B cell (primary cell): Measurements from ENCODE around the gene ZNF281. TPM values are rescaled to one million over a fixed set of nuclear protein-coding genes. Genes with fewer than 3 reads are reported as not detected.

Experiments
- ATAC-seq: fragments of 200-7000 bp; cut with Tn5 transposase; one replicate; pipeline ENCODE4 v1.10.0; 2021; ENCODE audit warnings: low read depth, mild to moderate bottlenecking, moderate number of reproducible peaks, moderate library complexity
- CTCF ChIA-PET: fragments of 350-600 bp; sonication (Branson Sonifier 250); formaldehyde crosslinking; loops from one replicate; lab custom pipeline; 2021; ENCODE audit warnings: antibody characterized with exemption, inconsistent platforms; lab: Charles Lee
- POLR2A ChIA-PET: fragments of 350-600 bp; sonication (Branson Sonifier 250); formaldehyde crosslinking; loops from one replicate; lab custom pipeline; 2021; ENCODE audit warnings: antibody characterized with exemption; lab: Charles Lee
- DNase-seq: peaks from one replicate; pipeline ENCODE4 v3.0.0; 2013
- H2AFZ ChIP-seq: 2 replicates; pipeline ENCODE4 v1.6.1; 2012; ENCODE audit warnings: mild to moderate bottlenecking, low read depth, low read length; ENCODE audit not compliant: insufficient read depth, poor library complexity, severe bottlenecking
- H3K27ac ChIP-seq, 2 donors: 1 replicate in 1 of 2; 2 replicates in 1 of 2; pipeline ENCODE4 v1.5.1; 2012 to 2013; ENCODE audit warnings: low read length in 2 of 2, mild to moderate bottlenecking in 2 of 2, moderate library complexity in 1 of 2
- H3K27me3 ChIP-seq, 4 experiments: fragments of 200-600 bp in 1 of 4; sonication (generic) in 1 of 4; replicated peaks in 1 of 4; 1 replicate in 2 of 4; 2 replicates in 2 of 4; pipeline versions ENCODE4 v1.6.1 to v1.7.0; 2013 to 2016; ENCODE audit warnings: low read length in 3 of 4, mild to moderate bottlenecking in 2 of 4, mixed read lengths in 1 of 4, moderate library complexity in 1 of 4; ENCODE audit not compliant: insufficient read depth in 4 of 4, control insufficient read depth in 3 of 4; ENCODE audit errors: control extremely low read depth in 1 of 4
- H3K36me3 ChIP-seq, 2 experiments: replicated peaks in 1 of 2; 1 replicate in 1 of 2; 2 replicates in 1 of 2; pipeline versions ENCODE4 v1.6.1 to v1.7.1; 2013; ENCODE audit warnings: low read length in 1 of 2; ENCODE audit not compliant: insufficient read depth in 2 of 2, control insufficient read depth in 1 of 2; ENCODE audit errors: control extremely low read depth in 1 of 2, extremely low read depth in 1 of 2
- H3K4me1 ChIP-seq, 2 donors: fragments of 200-600 bp in 1 of 2; sonication (generic) in 1 of 2; 1 replicate in 1 of 2; 2 replicates in 1 of 2; pipeline versions ENCODE4 v1.5.1 to v1.6.1; 2013 to 2017; ENCODE audit warnings: low read length in 2 of 2; ENCODE audit not compliant: control insufficient read depth in 2 of 2, insufficient read depth in 2 of 2
- H3K4me2 ChIP-seq: replicated peaks from 2 replicates; pipeline ENCODE3; 2012; ENCODE audit warnings: mild to moderate bottlenecking, low read depth, low read length; ENCODE audit not compliant: poor library complexity, severe bottlenecking
- H3K4me3 ChIP-seq, 5 experiments: fragments of 200-600 bp in 1 of 5; sonication (generic) in 1 of 5; 1 replicate in 3 of 5; 2 replicates in 2 of 5; pipeline versions ENCODE4 v1.5.1 to v1.7.0; 2011 to 2016; ENCODE audit warnings: low read length in 4 of 5, mild to moderate bottlenecking in 4 of 5, low read depth in 2 of 5, control low read depth in 1 of 5, moderate library complexity in 1 of 5; ENCODE audit not compliant: insufficient read depth in 1 of 5; ENCODE audit errors: control extremely low read depth in 1 of 5, extremely low read depth in 1 of 5
- H3K79me2 ChIP-seq: fragments of 200-600 bp; sonication (generic); one replicate; pipeline ENCODE4 v1.6.0; 2016; ENCODE audit warnings: low read length; ENCODE audit not compliant: control insufficient read depth, insufficient read depth
- H3K9ac ChIP-seq: fragments of 200-600 bp; sonication (generic); 2 replicates; pipeline ENCODE4 v1.6.1; 2017; ENCODE audit warnings: mild to moderate bottlenecking, low read length, moderate library complexity
- H3K9me3 ChIP-seq, 3 donors: one replicate each; pipeline versions ENCODE4 v1.6.1 to v1.7.1; 2013; ENCODE audit warnings: low read length in 2 of 3; ENCODE audit not compliant: control insufficient read depth in 2 of 3, insufficient read depth in 1 of 3; ENCODE audit errors: control extremely low read depth in 1 of 3
- H4K20me1 ChIP-seq: 2 replicates; pipeline ENCODE4 v1.6.0; 2012; ENCODE audit warnings: mild to moderate bottlenecking, low read length; ENCODE audit not compliant: insufficient read depth, control insufficient read depth, poor library complexity, severe bottlenecking
- H3K27ac Mint-ChIP-seq: one replicate; pipeline ENCODE4 v1.8.0; 2021; ENCODE audit warnings: mixed read lengths
- H3K27me3 Mint-ChIP-seq: one replicate; pipeline ENCODE4 v1.8.0; 2021; ENCODE audit warnings: mixed read lengths
- H3K4me1 Mint-ChIP-seq: one replicate; pipeline ENCODE4 v1.8.0; 2021; ENCODE audit warnings: mixed read lengths
- H3K4me3 Mint-ChIP-seq: one replicate; pipeline ENCODE4 v1.8.0; 2021; ENCODE audit warnings: mixed read lengths
- H3K9me3 Mint-ChIP-seq: one replicate; pipeline ENCODE4 v1.8.0; 2022; ENCODE audit warnings: mixed read lengths; ENCODE audit not compliant: insufficient read depth
- CTCF ChIP-seq: fragments of 200-600 bp; IDR thresholded peaks from one replicate; pipeline ENCODE4 v1.8.0; 2022; ENCODE audit warnings: antibody characterized with exemption, mild to moderate bottlenecking
- EZH2 ChIP-seq: IDR thresholded peaks from 2 replicates; pipeline ENCODE4 v1.6.1; 2012; ENCODE audit warnings: borderline replicate concordance, low read depth, mild to moderate bottlenecking, moderate library complexity, low read length; ENCODE audit not compliant: insufficient read depth, poor library complexity, severe bottlenecking
- WGBS: methylation state at CpG from one replicate; pipeline ENCODE4 v1.1.5; 2013; ENCODE audit warnings: missing lambda C conversion rate; ENCODE audit not compliant: insufficient coverage; 5-methylcytosine and 5-hydroxymethylcytosine counted together
- intact Hi-C: fragments of 100-400 bp; cut with micrococcal nuclease; formaldehyde crosslinking; loops from one replicate; pipeline ENCODE4 v1.10.0; 2022
- polyA minus RNA-seq: library from RNA; depleted of rRNA, polyadenylated mRNA; stranded (reverse); fragments of >200 nt; gene quantifications from 2 replicates; pipeline ENCODE4 v1.2.3, GENCODE V29; 2012
- polyA plus RNA-seq: library from polyadenylated mRNA; depleted of rRNA; stranded (reverse); fragments of >200 nt; gene quantifications from 2 replicates; pipeline ENCODE4 v1.2.3, GENCODE V29; 2012
- total RNA-seq, 2 donors: library from RNA; stranded (reverse); fragments of 120-200 nt in 1 of 2; gene quantifications; 1 replicate in 1 of 2; 2 replicates in 1 of 2; pipeline versions ENCODE4 v1.2.3 to v1.2.4, GENCODE V29; 2013 to 2022

The ZNF281 gene
- 23.3 and 23.5 TPM in 2 replicates for total RNA-seq
- total RNA-seq (2013): 20.2 TPM
- polyA plus RNA-seq: 3.8 and 4.2 TPM in 2 replicates
- polyA minus RNA-seq: 10.2 and 17.1 TPM in 2 replicates

GRCh38 chr1:200409761-200410565 lies at the start of gene ZNF281:
TSS of gene ZNF281 (minus strand) at chr1:200410036. CDS start at chr1:200409705, 331 bp downstream.
- H3K4me1 ChIP-seq: peaks cover 37 to 39% of the 10 kb centered on the region in 2 donors
- ChIA-PET CTCF (interaction anchor here (0.5 to 1.3 kb wide), 3 partner anchors 28 to 90 kb away, joined by 3 read pairs; no protein-coding TSS in a partner anchor), POLR2A (interaction anchor here (0.7 kb wide), 1 partner anchor 107 kb away, joined by 3 read pairs; no protein-coding TSS in a partner anchor)
- Mint-ChIP-seq H3K4me1 (peaks cover 47% of the 10 kb centered on the region), H3K27me3 (no peaks in the 10 kb centered on the region), H3K27ac (peak within 1 kb of the TSS; percentile 99), H3K4me3 (peak within 1 kb of the TSS; percentile 98), H3K9me3 (no peaks in the 10 kb centered on the region)
- ATAC-seq (peak; percentile 96), DNase-seq (peak; percentile 94)
- peaks cover 0 to 9% of the 10 kb centered on the region in 2 experiments for H3K36me3 ChIP-seq
- H3K4me2 ChIP-seq: peak within 1 kb of the TSS; percentile 88
- intact Hi-C loops: loop anchor here (2.0 to 5.0 kb wide), 2 partner anchors 103 to 258 kb away; no protein-coding TSS in a partner anchor
- H3K79me2 ChIP-seq: peaks cover 45% of the 10 kb centered on the region
- 0% methylated on average over 54 of the region's 54 CpGs for WGBS
- H3K9me3 ChIP-seq: no peaks in the 10 kb centered on the region
- peak within 1 kb of the TSS; percentile 85 to 97 (median 91) for H3K4me3 ChIP-seq
- no peak for TF ChIP-seq CTCF
- TF ChIP-seq EZH2: no peak
- H4K20me1 ChIP-seq: peaks cover 39% of the 10 kb centered on the region
- H2AFZ ChIP-seq: peak within 1 kb of the TSS; percentile 99
- H3K27me3 ChIP-seq: no peaks in the 10 kb centered on the region
- peak within 1 kb of the TSS; percentile 96 for H3K9ac ChIP-seq
- peak within 1 kb of the TSS; percentile 64 to 88 for H3K27ac ChIP-seq

DNA sequence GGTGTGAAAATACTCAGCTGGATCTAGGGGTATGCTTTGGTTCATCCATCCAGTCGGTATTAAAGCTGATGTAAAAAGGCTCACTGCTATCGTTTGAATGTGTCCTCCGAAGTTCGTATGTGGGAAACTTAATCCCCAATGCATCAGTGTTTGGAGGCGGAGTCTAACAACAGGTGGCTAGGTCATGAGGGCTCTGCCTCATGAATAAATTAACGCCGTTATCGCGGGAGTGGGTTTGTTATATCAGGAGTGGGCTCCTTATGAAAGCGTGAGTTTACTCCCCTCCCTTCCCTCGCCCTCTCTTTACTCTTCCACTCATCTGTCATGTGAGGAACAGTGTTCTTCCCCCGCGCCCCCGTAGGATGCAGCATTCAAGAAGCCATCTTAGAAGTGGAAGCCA lies 48.9 kb upstream of the ZNF281 start:
- CTCF ChIA-PET: no interaction called here
- WGBS: 95% methylated on average over 9 of the region's 14 CpGs
- no peaks in the 10 kb centered on the region for H4K20me1 ChIP-seq

More for the DNA sequence above, 48.9 kb upstream of the ZNF281 start:
- H3K27me3 ChIP-seq: no peaks in the 10 kb centered on the region
- POLR2A ChIA-PET: no interaction called here
- TF ChIP-seq CTCF (no peak), EZH2 (no peak)
- Mint-ChIP-seq H3K4me1 (peaks cover 2% of the 10 kb centered on the region), H3K27ac (no peak overlapping the region), H3K4me3 (no peak overlapping the region), H3K9me3 (no peaks in the 10 kb centered on the region), H3K27me3 (no peaks in the 10 kb centered on the region)
- H2AFZ ChIP-seq: no peak overlapping the region
- H3K79me2 ChIP-seq: no peaks in the 10 kb centered on the region
- no peaks in the 10 kb centered on the region for H3K4me1 ChIP-seq
- H3K4me2 ChIP-seq: no peak overlapping the region
- no peaks in the 10 kb centered on the region for H3K9me3 ChIP-seq
- no peak overlapping the region for H3K9ac ChIP-seq
- DNase-seq: no peak
- intact Hi-C loops: no loop called here
- no peak for ATAC-seq
- H3K27ac ChIP-seq: no peak overlapping the region
- H3K36me3 ChIP-seq: no peaks in the 10 kb centered on the region
- no peak overlapping the region for H3K4me3 ChIP-seq
